ENCODE results near the gene ZNF665.
"Not testable (repeated sequence)": the region's sequence is repeated elsewhere in the genome, so short reads cannot be mapped to it uniquely, and the experiment has no call there.

The ZNF665 gene

GRCh38 chr19:53195265-53195903 lies 2.2 kb upstream of the ZNF665 start:
- H3K4me3 ChIP-seq (ENCODE audit: low read depth, low read length), result no peak overlapping the region
- TF ChIP-seq CTCF (IDR thresholded peaks at IDR 0.05; ENCODE audit: borderline replicate concordance, insufficient read depth, low read depth, low read length), result peak; percentile 70; the same call in 1 of the 2 replicates

- H3K4me3 ChIP-seq (ENCODE audit: low read depth, low read length), result no peak overlapping the region
- TF ChIP-seq CTCF (IDR thresholded peaks at IDR 0.05; ENCODE audit: borderline replicate concordance, insufficient read depth, low read depth, low read length), result no peak
Measured at GRCh38 chr19:53193535-53194222, 521 bp upstream of the ZNF665 start.

- no peak overlapping the region for H3K4me3 ChIP-seq (ENCODE audit: low read depth, low read length)
- no peak for TF ChIP-seq CTCF (IDR thresholded peaks at IDR 0.05; ENCODE audit: borderline replicate concordance, insufficient read depth, low read depth, low read length)
Measured at GRCh38 chr19:53190253-53190652, 2.9 kb downstream of the ZNF665 start.

- H3K4me3 ChIP-seq (ENCODE audit: low read depth, low read length), result not testable (repeated sequence)
Measured at GRCh38 chr19:53189691-53190198, 3.4 kb downstream of the ZNF665 start.

GRCh38 chr19:53185155-53185882 lies 7.8 kb downstream of the ZNF665 start:
- H3K4me3 ChIP-seq (ENCODE audit: low read depth, low read length), result not testable (repeated sequence)

- H3K4me3 ChIP-seq (ENCODE audit: low read depth, low read length), result no peak overlapping the region
- TF ChIP-seq CTCF (IDR thresholded peaks at IDR 0.05; ENCODE audit: borderline replicate concordance, insufficient read depth, low read depth, low read length), result no peak
Measured at GRCh38 chr19:53183146-53183764, 9.9 kb downstream of the ZNF665 start.

- no peak for TF ChIP-seq CTCF (IDR thresholded peaks at IDR 0.05; ENCODE audit: borderline replicate concordance, insufficient read depth, low read depth, low read length)
- no peak overlapping the region for H3K4me3 ChIP-seq (ENCODE audit: low read depth, low read length)
Measured at GRCh38 chr19:53182202-53182601, 11.0 kb downstream of the ZNF665 start.

All from GM12875 (cell line).